ENCODE data around the gene FGD2.
"Not testable (repeated sequence)": the region's sequence is repeated elsewhere in the genome, so short reads cannot be mapped to it uniquely, and the experiment has no call there.

Gene FGD2

DNA sequence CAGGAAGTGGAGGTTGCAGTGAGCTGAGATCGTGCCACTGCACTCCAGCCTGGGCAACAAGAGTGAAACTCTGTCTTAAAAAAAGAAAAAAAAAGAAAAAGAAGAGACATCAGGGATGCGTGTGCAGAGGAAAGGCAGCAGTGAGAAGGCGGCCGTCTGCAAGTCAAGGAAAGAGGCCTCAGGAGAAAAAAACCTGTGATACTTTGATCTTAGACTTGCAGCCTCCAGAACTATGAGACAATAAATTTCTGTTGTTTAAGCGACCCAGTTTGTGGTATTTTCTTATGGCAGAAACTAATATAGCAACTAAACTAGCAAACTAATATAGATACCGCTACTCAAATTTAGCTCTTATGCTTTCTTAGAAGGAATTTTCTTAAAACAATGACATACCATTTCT is 36.1 kb downstream of the FGD2 start:
- in situ Hi-C loops (cut with HindIII; ENCODE audit: low sequenced_read_pairs): no loop called here
- H3K4me3 ChIP-seq (ENCODE audit: low read depth, low read length): no peak overlapping the region
- DNase-seq (ENCODE audit: low read depth, low spot score): no peak
- TF ChIP-seq, protein P1, sequence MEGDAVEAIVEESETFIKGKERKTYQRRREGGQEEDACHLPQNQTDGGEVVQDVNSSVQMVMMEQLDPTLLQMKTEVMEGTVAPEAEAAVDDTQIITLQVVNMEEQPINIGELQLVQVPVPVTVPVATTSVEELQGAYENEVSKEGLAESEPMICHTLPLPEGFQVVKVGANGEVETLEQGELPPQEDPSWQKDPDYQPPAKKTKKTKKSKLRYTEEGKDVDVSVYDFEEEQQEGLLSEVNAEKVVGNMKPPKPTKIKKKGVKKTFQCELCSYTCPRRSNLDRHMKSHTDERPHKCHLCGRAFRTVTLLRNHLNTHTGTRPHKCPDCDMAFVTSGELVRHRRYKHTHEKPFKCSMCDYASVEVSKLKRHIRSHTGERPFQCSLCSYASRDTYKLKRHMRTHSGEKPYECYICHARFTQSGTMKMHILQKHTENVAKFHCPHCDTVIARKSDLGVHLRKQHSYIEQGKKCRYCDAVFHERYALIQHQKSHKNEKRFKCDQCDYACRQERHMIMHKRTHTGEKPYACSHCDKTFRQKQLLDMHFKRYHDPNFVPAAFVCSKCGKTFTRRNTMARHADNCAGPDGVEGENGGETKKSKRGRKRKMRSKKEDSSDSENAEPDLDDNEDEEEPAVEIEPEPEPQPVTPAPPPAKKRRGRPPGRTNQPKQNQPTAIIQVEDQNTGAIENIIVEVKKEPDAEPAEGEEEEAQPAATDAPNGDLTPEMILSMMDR (IDR thresholded peaks at IDR 0.05; ENCODE audit: low read depth, low read length): no peak

DNA sequence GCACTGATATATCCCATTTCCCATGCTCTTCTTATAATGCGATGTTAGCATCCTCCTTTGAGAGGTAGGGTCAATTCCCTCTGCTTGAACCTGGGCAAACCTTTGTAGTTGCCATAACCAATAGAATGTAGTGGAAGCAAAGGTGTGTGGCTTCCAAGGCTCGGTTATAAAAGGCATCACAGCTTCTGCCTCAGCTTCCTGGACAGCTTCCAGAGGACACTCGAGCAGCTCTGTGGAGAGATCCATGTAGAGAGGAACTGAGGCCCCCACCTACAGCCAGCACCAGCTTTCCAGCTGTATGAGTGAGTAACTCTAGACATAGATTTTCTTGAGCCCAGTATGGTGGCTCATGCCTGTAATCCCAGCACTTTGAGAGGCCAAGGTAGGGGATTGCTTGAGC is 36.7 kb downstream of the FGD2 start:
- DNase-seq (ENCODE audit: low read depth, low spot score): no peak
- TF ChIP-seq, protein P1 (IDR thresholded peaks at IDR 0.05; ENCODE audit: low read depth, low read length): no peak
- in situ Hi-C loops (cut with HindIII; ENCODE audit: low sequenced_read_pairs): no loop called here
- no peak overlapping the region for H3K4me3 ChIP-seq (ENCODE audit: low read depth, low read length)

DNA sequence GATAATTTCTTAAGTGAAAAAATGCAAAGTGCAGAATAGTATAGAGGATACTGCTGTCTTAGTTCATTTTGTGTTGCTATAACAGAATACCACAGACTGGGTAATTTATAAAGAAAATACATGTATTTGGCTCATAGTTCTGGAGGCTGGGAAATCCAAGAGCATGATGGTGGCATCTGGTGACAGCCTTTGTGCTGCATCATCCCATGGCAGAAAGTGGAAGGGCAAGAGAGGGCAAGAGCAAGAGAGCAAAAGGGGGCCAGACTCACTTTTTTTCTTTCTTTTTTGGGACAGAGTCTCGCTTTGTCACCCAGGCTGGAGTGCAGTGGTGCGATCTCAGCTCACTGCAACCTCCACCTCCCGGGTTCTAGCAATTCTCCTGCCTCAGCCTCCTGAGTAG is 37.6 kb downstream of the FGD2 start:
- DNase-seq (ENCODE audit: low read depth, low spot score); H3K4me3 ChIP-seq (ENCODE audit: low read depth, low read length); in situ Hi-C loops (cut with HindIII; ENCODE audit: low sequenced_read_pairs): not testable (repeated sequence)

DNA sequence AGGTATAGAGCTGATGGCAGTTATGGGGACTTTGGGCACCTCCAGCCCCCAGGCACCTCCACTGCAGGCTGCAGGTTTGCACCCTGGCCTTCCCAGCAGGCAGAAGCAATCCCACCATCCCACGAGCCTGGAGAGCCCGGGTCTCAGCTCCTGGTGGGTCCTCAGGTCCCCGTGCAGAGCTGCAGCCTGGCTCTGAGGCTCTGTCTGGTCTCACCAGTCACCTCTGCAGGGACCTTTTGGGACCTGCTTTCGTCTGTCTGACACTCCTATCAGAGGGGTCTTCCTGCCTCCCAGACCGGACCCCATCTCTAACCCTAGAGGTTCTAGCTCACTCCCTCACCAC is 41.9 kb downstream of the FGD2 start:
- no peak for DNase-seq (ENCODE audit: low read depth, low spot score)
- no peak overlapping the region for H3K4me3 ChIP-seq (ENCODE audit: low read depth, low read length)
- in situ Hi-C loops (cut with HindIII; ENCODE audit: low sequenced_read_pairs): no loop called here
- TF ChIP-seq, protein P1 (IDR thresholded peaks at IDR 0.05; ENCODE audit: low read depth, low read length): no peak

DNA sequence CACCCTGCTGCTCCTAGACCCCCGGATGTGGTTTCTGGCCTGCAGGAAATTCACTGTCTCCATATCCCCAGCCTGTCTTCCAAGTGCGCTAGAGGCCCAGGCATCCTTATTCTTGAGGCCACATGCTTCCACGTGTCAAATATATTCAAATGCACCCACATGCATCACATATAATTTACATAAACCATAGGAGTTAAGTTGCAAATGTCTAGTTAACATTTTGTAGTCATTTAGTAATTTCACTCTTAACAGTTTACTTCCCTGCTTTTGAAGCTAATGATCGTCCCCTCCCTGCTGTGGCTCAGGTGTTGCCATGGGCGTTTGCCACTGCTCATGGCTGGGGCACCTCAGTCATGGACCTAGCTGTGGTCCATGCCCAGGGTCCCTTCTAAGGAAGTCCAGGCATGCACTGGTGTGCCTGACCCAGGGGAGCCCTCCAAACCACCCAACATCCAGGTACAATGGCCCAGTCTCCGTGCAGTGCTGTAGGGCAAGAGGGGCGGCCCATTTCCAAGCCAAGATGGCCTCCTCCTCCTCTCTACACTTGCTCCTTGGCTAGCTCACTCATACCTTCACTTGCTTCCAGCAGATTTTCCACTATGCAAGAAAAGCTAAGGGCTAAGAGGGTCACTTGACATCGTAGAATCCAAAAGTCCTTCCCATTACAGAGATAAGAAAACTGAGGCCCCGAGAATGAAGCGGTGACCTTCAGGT is 42.4 kb downstream of the FGD2 start:
- TF ChIP-seq, protein P1 (IDR thresholded peaks at IDR 0.05; ENCODE audit: low read depth, low read length): no peak
- in situ Hi-C loops (cut with HindIII; ENCODE audit: low sequenced_read_pairs): no loop called here
- no peak overlapping the region for H3K4me3 ChIP-seq (ENCODE audit: low read depth, low read length)
- no peak for DNase-seq (ENCODE audit: low read depth, low spot score)

DNA sequence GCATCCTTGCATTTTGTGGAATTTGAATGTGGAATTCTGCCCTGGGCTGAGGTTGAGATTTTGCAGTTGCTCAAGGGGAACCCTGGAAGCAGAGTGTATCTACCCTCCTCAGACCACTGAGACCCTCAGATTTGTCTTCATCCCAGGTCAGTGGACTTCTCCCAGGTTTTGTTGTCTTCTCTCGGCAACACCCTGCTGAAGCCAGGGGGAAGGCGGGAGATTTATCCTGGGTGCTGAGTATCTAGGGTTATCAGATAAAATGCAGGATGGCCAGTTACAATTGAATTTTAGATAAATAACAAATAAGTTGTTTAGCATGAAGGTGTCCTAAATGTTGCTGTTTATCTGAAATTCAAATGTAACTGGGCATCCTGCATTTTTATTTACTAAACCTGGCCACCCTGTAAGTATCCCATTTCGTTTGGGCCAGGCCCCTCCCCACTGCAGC is 43.0 kb downstream of the FGD2 start:
- DNase-seq (ENCODE audit: low read depth, low spot score): no peak

More for the DNA sequence above, 43.0 kb downstream of the FGD2 start:
- H3K4me3 ChIP-seq (ENCODE audit: low read depth, low read length): no peak overlapping the region
- TF ChIP-seq, protein P1 (IDR thresholded peaks at IDR 0.05; ENCODE audit: low read depth, low read length): no peak
- in situ Hi-C loops (cut with HindIII; ENCODE audit: low sequenced_read_pairs): no loop called here
